ENCODE results near the gene VPS13C.
A peak's percentile ranks its signal among the peaks of the same experiment; 100 is the strongest.

Gene VPS13C

GRCh38 chr15:61856295-61856694, 204.0 kb downstream of the VPS13C start:
- DNase-seq (ENCODE audit: low spot score), result no peak

- DNase-seq (ENCODE audit: low spot score), result no peak
These were observed 207.1 kb downstream of the VPS13C start for GRCh38 chr15:61853195-61853594.

- no peak for DNase-seq (ENCODE audit: low spot score)
These were observed 208.3 kb downstream of the VPS13C start for GRCh38 chr15:61851955-61852354.

GRCh38 chr15:61849447-61849846, 210.8 kb downstream of the VPS13C start:
- no peak for DNase-seq (ENCODE audit: low spot score)

- no peak for DNase-seq (ENCODE audit: low spot score)
These were observed 218.8 kb downstream of the VPS13C start for GRCh38 chr15:61841466-61841865.

- no peak for DNase-seq (ENCODE audit: low spot score)
These were observed 220.2 kb downstream of the VPS13C start for GRCh38 chr15:61840090-61840489.

GRCh38 chr15:61839546-61839945, 220.7 kb downstream of the VPS13C start:
- no peak for DNase-seq (ENCODE audit: low spot score)

- DNase-seq (ENCODE audit: low spot score), result peak; percentile 64
These were observed 224.6 kb downstream of the VPS13C start for GRCh38 chr15:61835496-61836106.

GRCh38 chr15:61835029-61835428, 225.2 kb downstream of the VPS13C start:
- DNase-seq (ENCODE audit: low spot score), result no peak

GRCh38 chr15:61834076-61834697, 226.1 kb downstream of the VPS13C start:
- peak; percentile 70 for DNase-seq (ENCODE audit: low spot score)

- no peak for DNase-seq (ENCODE audit: low spot score)
These were observed 228.0 kb downstream of the VPS13C start for GRCh38 chr15:61832223-61832622.

GRCh38 chr15:61831505-61831921, 228.7 kb downstream of the VPS13C start:
- DNase-seq (ENCODE audit: low spot score), result no peak

- DNase-seq (ENCODE audit: low spot score), result no peak
These were observed 229.5 kb downstream of the VPS13C start for GRCh38 chr15:61830536-61831330.

GRCh38 chr15:61829514-61829889, 230.7 kb downstream of the VPS13C start:
- no peak for DNase-seq (ENCODE audit: low spot score)

- DNase-seq (ENCODE audit: low spot score), result no peak
These were observed 231.3 kb downstream of the VPS13C start for GRCh38 chr15:61828860-61829513.

GRCh38 chr15:61828008-61828407, 232.2 kb downstream of the VPS13C start:
- no peak for DNase-seq (ENCODE audit: low spot score)

- no peak for DNase-seq (ENCODE audit: low spot score)
These were observed 233.1 kb downstream of the VPS13C start for GRCh38 chr15:61827131-61827530.

- no peak for DNase-seq (ENCODE audit: low spot score)
These were observed 236.0 kb downstream of the VPS13C start for GRCh38 chr15:61824291-61824690.

GRCh38 chr15:61822511-61822910, 237.7 kb downstream of the VPS13C start:
- DNase-seq (ENCODE audit: low spot score), result no peak

- DNase-seq (ENCODE audit: low spot score), result no peak
These were observed 239.3 kb downstream of the VPS13C start for GRCh38 chr15:61820951-61821350.

GRCh38 chr15:61820212-61820611, 240.0 kb downstream of the VPS13C start:
- no peak for DNase-seq (ENCODE audit: low spot score)

GRCh38 chr15:61819386-61819785, 240.9 kb downstream of the VPS13C start:
- no peak for DNase-seq (ENCODE audit: low spot score)

- DNase-seq (ENCODE audit: low spot score), result no peak
These were observed 241.4 kb downstream of the VPS13C start for GRCh38 chr15:61818801-61819200.
